ENCODE data around the gene ATRNL1.

- TF ChIP-seq, protein P1, sequence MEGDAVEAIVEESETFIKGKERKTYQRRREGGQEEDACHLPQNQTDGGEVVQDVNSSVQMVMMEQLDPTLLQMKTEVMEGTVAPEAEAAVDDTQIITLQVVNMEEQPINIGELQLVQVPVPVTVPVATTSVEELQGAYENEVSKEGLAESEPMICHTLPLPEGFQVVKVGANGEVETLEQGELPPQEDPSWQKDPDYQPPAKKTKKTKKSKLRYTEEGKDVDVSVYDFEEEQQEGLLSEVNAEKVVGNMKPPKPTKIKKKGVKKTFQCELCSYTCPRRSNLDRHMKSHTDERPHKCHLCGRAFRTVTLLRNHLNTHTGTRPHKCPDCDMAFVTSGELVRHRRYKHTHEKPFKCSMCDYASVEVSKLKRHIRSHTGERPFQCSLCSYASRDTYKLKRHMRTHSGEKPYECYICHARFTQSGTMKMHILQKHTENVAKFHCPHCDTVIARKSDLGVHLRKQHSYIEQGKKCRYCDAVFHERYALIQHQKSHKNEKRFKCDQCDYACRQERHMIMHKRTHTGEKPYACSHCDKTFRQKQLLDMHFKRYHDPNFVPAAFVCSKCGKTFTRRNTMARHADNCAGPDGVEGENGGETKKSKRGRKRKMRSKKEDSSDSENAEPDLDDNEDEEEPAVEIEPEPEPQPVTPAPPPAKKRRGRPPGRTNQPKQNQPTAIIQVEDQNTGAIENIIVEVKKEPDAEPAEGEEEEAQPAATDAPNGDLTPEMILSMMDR (IDR thresholded peaks at IDR 0.05) = no peak
- TF ChIP-seq POLR2AphosphoS5 (IDR thresholded peaks at IDR 0.05) (no peak), EP300 (IDR thresholded peaks at IDR 0.05) (no peak), POLR2A (IDR thresholded peaks at IDR 0.05) (no peak)
Observed at GRCh38 chr10:115949282-115949844, 856.2 kb downstream of the ATRNL1 start.

All from suprapubic skin (tissue), 4 donors.